IMR-90 (cell line): ENCODE measurements around the gene SLC51A. TPM values are rescaled to one million over a fixed set of nuclear protein-coding genes. Genes with fewer than 3 reads are reported as not detected.

ENCODE experiments used
- ATAC-seq: fragments of 200-7000 bp; cut with Tn5 transposase; 2 replicates; pipeline ENCODE4 v1.9.1; 2020; ENCODE audit warnings: low read depth, mild to moderate bottlenecking, moderate library complexity
- BruUV-seq: library from RNA; stranded (reverse); fragments of 400-500 nt; replicated peaks from 2 replicates; lab custom pipeline; 2021; lab: Mats Ljungman, UMichigan
- CTCF ChIA-PET: fragments of 300-600 bp; formaldehyde crosslinking; extraction: SDS; loops from one replicate; lab custom pipeline; 2021; ENCODE audit warnings: antibody characterized with exemption; lab: Yijun Ruan, JAX
- POLR2A ChIA-PET: fragments of 300-600 bp; sonication (Branson Sonifier 250); formaldehyde crosslinking; loops from one replicate; lab custom pipeline; 2022; ENCODE audit warnings: antibody characterized with exemption; ENCODE audit not compliant: unreplicated experiment; lab: Charles Lee
- DNase-seq: peaks from one replicate; pipeline ENCODE4 v3.0.0; 2013
- H2AFZ ChIP-seq: replicated peaks from 2 replicates; pipeline ENCODE3; 2013; ENCODE audit warnings: low read length, mild to moderate bottlenecking; ENCODE audit not compliant: poor library complexity
- H2AK5ac ChIP-seq: 2 replicates; pipeline ENCODE4 v1.6.1; 2013; ENCODE audit warnings: low read depth, low read length, inconsistent platforms
- H2AK9ac ChIP-seq: replicated peaks from 2 replicates; pipeline ENCODE3; 2013; ENCODE audit warnings: mild to moderate bottlenecking, low read depth, low read length, moderate library complexity; ENCODE audit not compliant: poor library complexity
- H2BK120ac ChIP-seq: 2 replicates; pipeline ENCODE4 v1.6.1; 2013; ENCODE audit warnings: low read depth, low read length, inconsistent platforms
- H2BK15ac ChIP-seq: 3 replicates; pipeline ENCODE4 v1.6.1; 2013; ENCODE audit warnings: low read depth, low read length, inconsistent platforms
- H2BK20ac ChIP-seq: 2 replicates; pipeline ENCODE4 v1.6.1; 2013; ENCODE audit warnings: low read depth, mild to moderate bottlenecking, inconsistent platforms, low read length, moderate library complexity
- H2BK5ac ChIP-seq: 2 replicates; pipeline ENCODE4 v1.6.1; 2013; ENCODE audit warnings: mild to moderate bottlenecking, low read depth, low read length, inconsistent platforms; ENCODE audit not compliant: poor library complexity, severe bottlenecking
- H3K14ac ChIP-seq: replicated peaks from 2 replicates; pipeline ENCODE4 v1.6.1; 2013; ENCODE audit warnings: low read depth, low read length, inconsistent platforms
- H3K18ac ChIP-seq: 2 replicates; pipeline ENCODE4 v1.6.1; 2013; ENCODE audit warnings: low read depth, low read length, control low read depth
- H3K23ac ChIP-seq: 2 replicates; pipeline ENCODE4 v1.6.1; 2013; ENCODE audit warnings: low read depth, low read length, inconsistent platforms
- H3K27ac ChIP-seq: 2 replicates; pipeline ENCODE4 v1.5.1; 2013; ENCODE audit warnings: mild to moderate bottlenecking, control low read depth, low read length; ENCODE audit not compliant: insufficient read depth
- H3K27me3 ChIP-seq: 2 replicates; pipeline ENCODE4 v1.6.1; 2013; ENCODE audit warnings: low read length; ENCODE audit not compliant: control insufficient read depth, insufficient read depth
- H3K36me3 ChIP-seq: 2 replicates; pipeline ENCODE4 v1.6.1; 2013; ENCODE audit warnings: low read length, mixed read lengths; ENCODE audit not compliant: control insufficient read depth, insufficient read depth
- H3K4ac ChIP-seq: 2 replicates; pipeline ENCODE4 v1.6.1; 2013; ENCODE audit warnings: low read depth, low read length, inconsistent platforms
- H3K4me1 ChIP-seq: 2 replicates; pipeline ENCODE4 v1.6.1; 2013; ENCODE audit warnings: low read length, mixed read lengths; ENCODE audit not compliant: control insufficient read depth, insufficient read depth
- H3K4me2 ChIP-seq: 2 replicates; pipeline ENCODE4 v1.6.1; 2013; ENCODE audit warnings: low read depth, mild to moderate bottlenecking, control low read depth, low read length, moderate library complexity
- H3K4me3 ChIP-seq: 2 replicates; pipeline ENCODE4 v1.5.1; 2013; ENCODE audit warnings: low read depth, mild to moderate bottlenecking, control low read depth, low read length, moderate library complexity; ENCODE audit not compliant: insufficient read depth
- H3K56ac ChIP-seq: 2 replicates; pipeline ENCODE4 v1.6.1; 2013; ENCODE audit warnings: low read length, inconsistent platforms; ENCODE audit not compliant: insufficient read depth; ENCODE audit errors: extremely low read depth
- H3K79me1 ChIP-seq, 2 experiments: 2 replicates each; pipeline ENCODE4 v1.6.1; 2013; ENCODE audit warnings: low read length in 2 of 2, inconsistent platforms in 1 of 2, low read depth in 1 of 2
- H3K9ac ChIP-seq: 2 replicates; pipeline ENCODE4 v1.6.1; 2013; ENCODE audit warnings: low read depth, low read length, control low read depth
- H3K9me1 ChIP-seq: 2 replicates; pipeline ENCODE4 v1.6.1; 2013; ENCODE audit warnings: low read length, inconsistent platforms; ENCODE audit not compliant: insufficient read depth
- H3K9me3 ChIP-seq: 2 replicates; pipeline ENCODE4 v1.6.1; 2013; ENCODE audit warnings: low read length; ENCODE audit not compliant: control insufficient read depth, insufficient read depth
- H4K20me1 ChIP-seq: 2 replicates; pipeline ENCODE4 v1.6.1; 2013; ENCODE audit warnings: low read length, inconsistent platforms; ENCODE audit not compliant: insufficient read depth
- H4K5ac ChIP-seq: 2 replicates; pipeline ENCODE4 v1.6.1; 2013; ENCODE audit warnings: mild to moderate bottlenecking, low read depth, low read length, control low read depth
- H4K8ac ChIP-seq, 2 experiments: 2 replicates each; pipeline ENCODE4 v1.6.1; 2013; ENCODE audit warnings: low read depth in 2 of 2, low read length in 2 of 2, control low read depth in 1 of 2, inconsistent platforms in 1 of 2
- H4K91ac ChIP-seq: 2 replicates; pipeline ENCODE4 v1.6.1; 2013; ENCODE audit warnings: low read depth, low read length, inconsistent platforms; ENCODE audit not compliant: insufficient read depth
- BHLHE40 ChIP-seq: fragments of 150-350 bp; IDR thresholded peaks from 2 replicates; pipeline ENCODE4 v1.6.1; 2016; ENCODE audit warnings: mild to moderate bottlenecking, low read depth, low read length
- CEBPB ChIP-seq: IDR thresholded peaks from 2 replicates; pipeline ENCODE4 v1.6.1; 2012; ENCODE audit warnings: low read depth, low read length, improper control_type of control experiment
- CHD1 ChIP-seq: IDR thresholded peaks from 2 replicates; pipeline ENCODE4 v1.6.1; 2012; ENCODE audit warnings: low read depth, low read length, improper control_type of control experiment
- FOS ChIP-seq: fragments of 150-350 bp; IDR thresholded peaks from 2 replicates; pipeline ENCODE4 v1.6.1; 2016; ENCODE audit warnings: low read depth, low read length
- MAFK ChIP-seq: IDR thresholded peaks from 2 replicates; pipeline ENCODE4 v1.6.1; 2012; ENCODE audit warnings: low read depth, low read length, improper control_type of control experiment
- MAZ ChIP-seq: IDR thresholded peaks from 2 replicates; pipeline ENCODE4 v1.6.1; 2012; ENCODE audit warnings: low read depth, mild to moderate bottlenecking, low read length, improper control_type of control experiment, moderate library complexity, borderline replicate concordance
- MXI1 ChIP-seq: IDR thresholded peaks from 2 replicates; pipeline ENCODE4 v1.6.1; 2012; ENCODE audit warnings: low read depth, mild to moderate bottlenecking, low read length, moderate library complexity, borderline replicate concordance
- NFE2L2 ChIP-seq: fragments of 150-350 bp; IDR thresholded peaks from 2 replicates; pipeline ENCODE4 v1.6.1; 2016; ENCODE audit warnings: low read depth, mild to moderate bottlenecking, low read length
- POLR2A ChIP-seq: IDR thresholded peaks from 2 replicates; pipeline ENCODE4 v1.6.1; 2012; ENCODE audit warnings: mild to moderate bottlenecking, low read depth, low read length
- RAD21 ChIP-seq: IDR thresholded peaks from 2 replicates; pipeline ENCODE4 v1.6.1; 2012; ENCODE audit warnings: low read length, improper control_type of control experiment
- RCOR1 ChIP-seq: IDR thresholded peaks from 2 replicates; pipeline ENCODE4 v1.6.1; 2012; ENCODE audit warnings: mild to moderate bottlenecking, low read length, improper control_type of control experiment; ENCODE audit not compliant: insufficient replicate concordance
- RFX5 ChIP-seq: IDR thresholded peaks from 2 replicates; pipeline ENCODE4 v1.8.0; 2012; ENCODE audit warnings: low read depth, mild to moderate bottlenecking, low read length, moderate library complexity
- SMC3 ChIP-seq: fragments of 150-350 bp; IDR thresholded peaks from 2 replicates; pipeline ENCODE4 v1.6.1; 2016; ENCODE audit warnings: low read depth, mild to moderate bottlenecking, antibody characterized with exemption, low read length, moderate library complexity
- WGBS, 2 experiments: methylation state at CpG; one replicate each; pipeline versions ENCODE4 v1.1.5 to v1.1.7; 2013; ENCODE audit warnings: missing lambda C conversion rate in 2 of 2; ENCODE audit not compliant: insufficient read length in 1 of 2; ENCODE audit errors: extremely low coverage in 2 of 2; 5-methylcytosine and 5-hydroxymethylcytosine counted together
- dilution Hi-C: fragments of 300-500 bp; cut with HindIII; formaldehyde crosslinking; loops from one replicate; pipeline ENCODE4 v1.14.3; 2018; ENCODE audit warnings: low sequenced_read_pairs; ENCODE audit not compliant: unreplicated experiment
- in situ Hi-C: fragments of 300-500 bp; cut with MboI; formaldehyde crosslinking; loops from 3 replicates; pipeline ENCODE4 v1.14.3; 2019; ENCODE audit warnings: low sequenced_read_pairs, inconsistent platforms, mixed read lengths
- intact Hi-C: fragments of 100-400 bp; cut with micrococcal nuclease; formaldehyde crosslinking; loops from 2 replicates; pipeline ENCODE4 v1.10.0; 2022
- polyA plus RNA-seq, 3 experiments: library from polyadenylated mRNA; depleted of rRNA; stranded (reverse); fragments of >200 nt; gene quantifications; 2 replicates each; pipeline ENCODE4 v1.2.3, GENCODE V29; 2012; ENCODE audit warnings: low replicate concordance in 1 of 3
- total RNA-seq: library from RNA; depleted of rRNA; stranded (reverse); fragments of >200 nt; gene quantifications from 2 replicates; pipeline ENCODE4 v1.2.3, GENCODE V29; 2012
- TF ChIP-seq, protein P1 (sequence below): fragments of 150-350 bp; IDR thresholded peaks from 2 replicates; pipeline ENCODE4 v1.6.1; 2016; ENCODE audit warnings: low read depth, mild to moderate bottlenecking, low read length, moderate library complexity, borderline replicate concordance
- TF ChIP-seq, protein P2 (sequence below): conservative IDR thresholded peaks from 2 replicates; pipeline ENCODE4 v1.5.1; 2012; ENCODE audit warnings: mild to moderate bottlenecking, low read depth, low read length, improper control_type of control experiment
- TF ChIP-seq, protein P3 (sequence below): fragments of 150-350 bp; IDR thresholded peaks from 2 replicates; pipeline ENCODE4 v1.6.1; 2017; ENCODE audit warnings: mild to moderate bottlenecking, antibody characterized with exemption, low read length, low read depth

Gene SLC51A
- total and polyA plus RNA-seq, 2 of the 4 experiments (the other 2 are of a cell fraction) = not detected

DNA sequence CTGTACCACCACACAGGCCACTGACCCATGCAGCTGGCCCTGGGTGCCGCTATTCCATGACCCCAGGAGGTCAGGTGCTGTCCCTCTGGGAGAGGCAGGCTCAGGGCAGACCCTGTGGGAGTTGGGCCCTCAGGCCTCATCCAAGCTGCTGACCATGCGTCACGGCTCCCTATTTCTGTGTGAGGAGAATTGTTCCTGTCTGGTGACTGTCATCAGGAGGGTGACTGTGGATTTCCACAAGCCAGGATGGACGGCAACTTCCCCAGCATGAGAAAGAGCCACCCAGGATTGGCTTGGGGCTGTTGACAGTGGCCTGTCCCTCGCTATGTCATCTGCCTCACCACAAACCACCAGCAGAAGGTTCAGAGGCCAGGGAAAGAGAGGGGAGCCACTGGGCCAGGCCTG is 46.5 kb upstream of the SLC51A start:
- Histone ChIP-seq H2AK9ac (no peak overlapping the region), H3K9me1 (0 out of 2 replicates have a peak, but pooled peaks cover under 1% of the 10 kb centered on the region), H3K23ac (no peak overlapping the region), H3K4ac (no peak overlapping the region), H2BK15ac (no peak overlapping the region), H4K5ac (no peak overlapping the region), H3K56ac (no peak overlapping the region), H2AK5ac (no peak overlapping the region), H2BK20ac (no peak overlapping the region), H3K4me2 (no peak overlapping the region), H3K9me3 (no peaks in the 10 kb centered on the region), H2AFZ (no peak overlapping the region), H3K14ac (no peak overlapping the region), H4K8ac (no peak overlapping the region), H3K36me3 (no peaks in the 10 kb centered on the region), H3K4me1 (no peaks in the 10 kb centered on the region), H2BK5ac (no peak overlapping the region), H4K20me1 (no peaks in the 10 kb centered on the region), H4K91ac (no peak overlapping the region), H3K4me3 (no peak overlapping the region), H3K18ac (no peak overlapping the region), H2BK120ac (no peak overlapping the region), H3K27me3 (peaks cover 3% of the 10 kb centered on the region; the same call in 1 of the 2 replicates), H3K27ac (no peak overlapping the region), H3K9ac (no peak overlapping the region), H3K79me1 (no peaks in the 10 kb centered on the region)
- ATAC-seq (no peak), DNase-seq (no peak)
- dilution Hi-C loops = no loop called here
- CTCF ChIA-PET = no interaction called here
- in situ Hi-C loops = no loop called here
- no TSS peak for BruUV-seq
- TF ChIP-seq CHD1 (no peak), RAD21 (no peak), RCOR1 (no peak), BHLHE40 (no peak), MAFK (no peak), RFX5 (no peak), POLR2A (no peak), MAZ (no peak), SMC3 (no peak), MXI1 (no peak), CEBPB (no peak), NFE2L2 (no peak), FOS (no peak)
- TF ChIP-seq, protein P1, sequence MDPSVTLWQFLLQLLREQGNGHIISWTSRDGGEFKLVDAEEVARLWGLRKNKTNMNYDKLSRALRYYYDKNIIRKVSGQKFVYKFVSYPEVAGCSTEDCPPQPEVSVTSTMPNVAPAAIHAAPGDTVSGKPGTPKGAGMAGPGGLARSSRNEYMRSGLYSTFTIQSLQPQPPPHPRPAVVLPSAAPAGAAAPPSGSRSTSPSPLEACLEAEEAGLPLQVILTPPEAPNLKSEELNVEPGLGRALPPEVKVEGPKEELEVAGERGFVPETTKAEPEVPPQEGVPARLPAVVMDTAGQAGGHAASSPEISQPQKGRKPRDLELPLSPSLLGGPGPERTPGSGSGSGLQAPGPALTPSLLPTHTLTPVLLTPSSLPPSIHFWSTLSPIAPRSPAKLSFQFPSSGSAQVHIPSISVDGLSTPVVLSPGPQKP = no peak
- TF ChIP-seq, protein P2, sequence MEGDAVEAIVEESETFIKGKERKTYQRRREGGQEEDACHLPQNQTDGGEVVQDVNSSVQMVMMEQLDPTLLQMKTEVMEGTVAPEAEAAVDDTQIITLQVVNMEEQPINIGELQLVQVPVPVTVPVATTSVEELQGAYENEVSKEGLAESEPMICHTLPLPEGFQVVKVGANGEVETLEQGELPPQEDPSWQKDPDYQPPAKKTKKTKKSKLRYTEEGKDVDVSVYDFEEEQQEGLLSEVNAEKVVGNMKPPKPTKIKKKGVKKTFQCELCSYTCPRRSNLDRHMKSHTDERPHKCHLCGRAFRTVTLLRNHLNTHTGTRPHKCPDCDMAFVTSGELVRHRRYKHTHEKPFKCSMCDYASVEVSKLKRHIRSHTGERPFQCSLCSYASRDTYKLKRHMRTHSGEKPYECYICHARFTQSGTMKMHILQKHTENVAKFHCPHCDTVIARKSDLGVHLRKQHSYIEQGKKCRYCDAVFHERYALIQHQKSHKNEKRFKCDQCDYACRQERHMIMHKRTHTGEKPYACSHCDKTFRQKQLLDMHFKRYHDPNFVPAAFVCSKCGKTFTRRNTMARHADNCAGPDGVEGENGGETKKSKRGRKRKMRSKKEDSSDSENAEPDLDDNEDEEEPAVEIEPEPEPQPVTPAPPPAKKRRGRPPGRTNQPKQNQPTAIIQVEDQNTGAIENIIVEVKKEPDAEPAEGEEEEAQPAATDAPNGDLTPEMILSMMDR = no peak
- TF ChIP-seq, protein P3, sequence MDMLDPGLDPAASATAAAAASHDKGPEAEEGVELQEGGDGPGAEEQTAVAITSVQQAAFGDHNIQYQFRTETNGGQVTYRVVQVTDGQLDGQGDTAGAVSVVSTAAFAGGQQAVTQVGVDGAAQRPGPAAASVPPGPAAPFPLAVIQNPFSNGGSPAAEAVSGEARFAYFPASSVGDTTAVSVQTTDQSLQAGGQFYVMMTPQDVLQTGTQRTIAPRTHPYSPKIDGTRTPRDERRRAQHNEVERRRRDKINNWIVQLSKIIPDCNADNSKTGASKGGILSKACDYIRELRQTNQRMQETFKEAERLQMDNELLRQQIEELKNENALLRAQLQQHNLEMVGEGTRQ = no peak
- 100% methylated on average over 1 of the region's 5 CpGs; no CpG with 5 or more reads in 1 of the 2 experiments for WGBS, 2 experiments
- POLR2A ChIA-PET = no interaction called here
- intact Hi-C loops = no loop called here
